Nephron progenitor cell (in vitro differentiated cells): ENCODE results near the gene FITM1.

Source experiments
- DNase-seq: peaks from one replicate; pipeline ENCODE4 v3.0.0; 2021
- H3K27ac Mint-ChIP-seq: 2 replicates; pipeline ENCODE4 v1.8.0; 2021; ENCODE audit warnings: mild to moderate bottlenecking, moderate library complexity, mixed read lengths
- H3K27me3 Mint-ChIP-seq: 2 replicates; pipeline ENCODE4 v1.8.0; 2021; ENCODE audit warnings: mild to moderate bottlenecking, low read depth, mixed read lengths; ENCODE audit not compliant: poor library complexity
- H3K36me3 Mint-ChIP-seq: 2 replicates; pipeline ENCODE4 v1.8.0; 2021; ENCODE audit warnings: low read depth, mixed read lengths
- H3K4me1 Mint-ChIP-seq: 2 replicates; pipeline ENCODE4 v1.8.0; 2021; ENCODE audit warnings: mixed read lengths
- H3K4me3 Mint-ChIP-seq: 2 replicates; pipeline ENCODE4 v1.8.0; 2021; ENCODE audit warnings: mild to moderate bottlenecking, moderate library complexity, mixed read lengths
- H3K9me3 Mint-ChIP-seq: 2 replicates; pipeline ENCODE4 v1.8.0; 2021; ENCODE audit warnings: mild to moderate bottlenecking, moderate library complexity, mixed read lengths
- CTCF ChIP-seq: fragments of 200-600 bp; sonication (generic); IDR thresholded peaks from 2 replicates; pipeline ENCODE4 v1.5.0; 2021; ENCODE audit warnings: antibody characterized with exemption

Gene FITM1

GRCh38 chr14:24130380-24130716, at the start of gene FITM1:
Gene FITM1, plus strand, starts transcription at chr14:24130659. Its CDS starts 905 bp downstream, at chr14:24131564.
- no peak for TF ChIP-seq CTCF
- peaks cover 10% of the 10 kb centered on the region for H3K27me3 Mint-ChIP-seq
- no peak within 1 kb of the TSS for H3K4me3 Mint-ChIP-seq
- H3K9me3 Mint-ChIP-seq = no peaks in the 10 kb centered on the region
- peaks cover 32% of the 10 kb centered on the region for H3K4me1 Mint-ChIP-seq
- H3K27ac Mint-ChIP-seq = peak within 1 kb of the TSS; percentile 73
- H3K36me3 Mint-ChIP-seq = peaks cover under 1% of the 10 kb centered on the region
- DNase-seq = no peak

- DNase-seq = peak; percentile 65
- Mint-ChIP-seq H3K9me3 (no peaks in the 10 kb centered on the region), H3K4me1 (peaks cover 45% of the 10 kb centered on the region), H3K27me3 (peaks cover 67% of the 10 kb centered on the region), H3K27ac (no peak overlapping the region), H3K36me3 (no peaks in the 10 kb centered on the region), H3K4me3 (peak overlapping the region; percentile 87)
- no peak for TF ChIP-seq CTCF
These were observed 49.3 kb upstream of the FITM1 start for GRCh38 chr14:24080888-24081738.

GRCh38 chr14:24081739-24082211, 48.7 kb upstream of the FITM1 start:
- TF ChIP-seq CTCF = no peak
- no peak for DNase-seq
- no peaks in the 10 kb centered on the region for H3K36me3 Mint-ChIP-seq
- peak overlapping the region; percentile 87 for H3K4me3 Mint-ChIP-seq
- H3K9me3 Mint-ChIP-seq = no peaks in the 10 kb centered on the region
- peaks cover 51% of the 10 kb centered on the region for H3K4me1 Mint-ChIP-seq
- no peak overlapping the region for H3K27ac Mint-ChIP-seq
- peaks cover 67% of the 10 kb centered on the region for H3K27me3 Mint-ChIP-seq

- H3K4me3 Mint-ChIP-seq = peak overlapping the region; percentile 87
- no peak for DNase-seq
These were observed 47.9 kb upstream of the FITM1 start for GRCh38 chr14:24082411-24083080.

GRCh38 chr14:24083462-24083861, 47.0 kb upstream of the FITM1 start:
- no peaks in the 10 kb centered on the region for H3K36me3 Mint-ChIP-seq

More at GRCh38 chr14:24082411-24083080, 47.9 kb upstream of the FITM1 start:
- TF ChIP-seq CTCF = no peak
- peaks cover 55% of the 10 kb centered on the region for H3K4me1 Mint-ChIP-seq
- no peaks in the 10 kb centered on the region for H3K9me3 Mint-ChIP-seq
- peaks cover 62% of the 10 kb centered on the region for H3K27me3 Mint-ChIP-seq
- no peaks in the 10 kb centered on the region for H3K36me3 Mint-ChIP-seq
- H3K27ac Mint-ChIP-seq = no peak overlapping the region

More at GRCh38 chr14:24083462-24083861, 47.0 kb upstream of the FITM1 start:
- Mint-ChIP-seq H3K27ac (no peak overlapping the region), H3K27me3 (peaks cover 59% of the 10 kb centered on the region), H3K4me3 (no peak overlapping the region), H3K9me3 (no peaks in the 10 kb centered on the region), H3K4me1 (peaks cover 51% of the 10 kb centered on the region)
- no peak for DNase-seq
- no peak for TF ChIP-seq CTCF
